ENCODE data around the gene SLC20A1. TPM values are rescaled to one million over a fixed set of nuclear protein-coding genes. Genes with fewer than 3 reads are reported as not detected.

Gene SLC20A1
- total RNA-seq, 5 donors from 2014 or later (not counting 1 experiment from before 2014, with no cell fraction given), result 65.8 to 135 (median 83.0) TPM

Other genes with a start within 250 kb of the SLC20A1 start
- 10 to 100 TPM; 10.8 to 61.4 (median 20.7) TPM for gene RGPD8, start 212.3 kb upstream of the SLC20A1 start, total RNA-seq
- gene TTL, start 163.8 kb upstream of the SLC20A1 start, total RNA-seq, result 10 to 100 TPM; 11.9 to 23.3 (median 20.2) TPM
- 10 to 100 TPM; 15.1 to 39.5 (median 35.9) TPM for gene POLR1B, start 103.5 kb upstream of the SLC20A1 start, total RNA-seq
- 10 to 100 TPM; 16.4 to 30.1 (median 24.7) TPM for gene CHCHD5, start 61.3 kb upstream of the SLC20A1 start, total RNA-seq
- gene NT5DC4, start 75.1 kb downstream of the SLC20A1 start, total RNA-seq, result not detected
- gene CKAP2L, start 118.7 kb downstream of the SLC20A1 start, total RNA-seq, result 1 to 10 TPM in 1 of 5 donors, under 1 TPM in 4; 0.22 to 1.5 (median 0.33) TPM
- under 1 TPM in 1 of 5 donors, not detected in 4; 0.12 TPM for gene IL1A, start 138.6 kb downstream of the SLC20A1 start, total RNA-seq
- 1 to 10 TPM in 2 of 5 donors, under 1 TPM in 2, not detected in 1; 0.76 to 4.4 (median 0.97) TPM for gene IL1B, start 190.8 kb downstream of the SLC20A1 start, total RNA-seq

Data from T-cell (primary cell).